Right cardiac atrium (tissue), 5 donors: ENCODE measurements around the gene SKIC2. TPM values are rescaled to one million over a fixed set of nuclear protein-coding genes. Genes with fewer than 3 reads are reported as not detected.
"Not testable (repeated sequence)": the region's sequence is repeated elsewhere in the genome, so short reads cannot be mapped to it uniquely, and the experiment has no call there.

ENCODE experiments used
- ATAC-seq, 2 donors: fragments of 200-7000 bp; cut with Tn5 transposase; one replicate each; pipeline versions ENCODE4 v1.8.0 to v1.9.1; 2020; ENCODE audit warnings: moderate library complexity in 2 of 2, mild to moderate bottlenecking in 1 of 2
- DNase-seq, 3 donors: peaks; one replicate each; pipeline ENCODE4 v3.0.0-alpha.2; 2020
- H3K27ac ChIP-seq: one replicate; pipeline ENCODE4 v1.5.1; 2013; ENCODE audit warnings: mild to moderate bottlenecking, low read length, control low read depth, moderate library complexity
- H3K27me3 ChIP-seq: one replicate; pipeline ENCODE4 v1.6.1; 2013; ENCODE audit not compliant: control insufficient read depth, insufficient read depth
- H3K4me1 ChIP-seq: one replicate; pipeline ENCODE4 v1.6.1; 2013; ENCODE audit warnings: low read length; ENCODE audit not compliant: control insufficient read depth, insufficient read depth
- H3K4me3 ChIP-seq: one replicate; pipeline ENCODE4 v1.5.1; 2013; ENCODE audit warnings: low read length, control low read depth
- H3K9me3 ChIP-seq: one replicate; pipeline ENCODE4 v1.6.1; 2013; ENCODE audit warnings: low read length; ENCODE audit not compliant: control insufficient read depth
- WGBS: extraction: QIAGEN DNeasy Blood & Tissue Kit; methylation state at CpG from one replicate; pipeline ENCODE4 v1.1.7; 2013; 5-methylcytosine and 5-hydroxymethylcytosine counted together
- intact Hi-C, 4 donors: fragments of 100-400 bp; cut with DNase I; formaldehyde crosslinking; loops; one replicate each; pipeline versions ENCODE4 v1.11.0 to v1.14.0; 2022 to 2023
- long read RNA-seq, 4 donors: library from polyadenylated mRNA; unstranded; transcript quantifications; one replicate each; pipeline ENCODE4 v2.0.0, GENCODE V29; 2020 to 2021
- polyA plus RNA-seq: library from polyadenylated mRNA; stranded (reverse); fragments of 200-250 nt; gene quantifications from one replicate; pipeline ENCODE4 v1.2.3, GENCODE V29; 2013
- total RNA-seq, 4 donors: library from RNA; stranded (reverse); fragmentation: NEBNext Ultra II Directional; extraction: Animal tissue kit (Norgen Biotek cat#: 25700); gene quantifications; one replicate each; pipeline ENCODE4 v1.2.1, GENCODE V29; 2021
- donor health status: healthy with polysubstance abuse.
- donor health status: DM: no; HTN: yes; CAD: no.
- donor health status: DM: no; HTN: no; CAD: no.
- donor health status: DM: no; HTN: yes; CAD: no; lungs with severe emphysema.
- donor health status: DM: yes; HTN: yes; CAD: no.

SKIC2 gene
- total RNA-seq: 10 to 100 TPM; 36.5 to 43.1 (median 37.0) TPM
- 28.9 TPM for polyA plus RNA-seq
- long read RNA-seq, donor 1, transcript SKIV2L-201 (28 exons, 3,894 nt): major isoform, 24 of 63 reads
- long read RNA-seq, donor 1, partial matches to known transcripts: 29 of 63 reads
- long read RNA-seq, donor 1, other reads (novel, unspliced or antisense): 10 of 63 reads
- long read RNA-seq, donor 2, transcript SKIV2L-201 (28 exons, 3,894 nt): major isoform, 20 of 46 reads
- long read RNA-seq, donor 2, partial matches to known transcripts: 18 of 46 reads
- long read RNA-seq, donor 2, other reads (novel, unspliced or antisense): 8 of 46 reads
- long read RNA-seq, donor 3, transcript SKIV2L-201 (28 exons, 3,894 nt): major isoform, 55 of 125 reads
- long read RNA-seq, donor 3, partial matches to known transcripts: 56 of 125 reads
- long read RNA-seq, donor 3, other reads (novel, unspliced or antisense): 14 of 125 reads
- long read RNA-seq, donor 4, transcript SKIV2L-201 (28 exons, 3,894 nt): major isoform, 13 of 30 reads
- long read RNA-seq, donor 4, partial matches to known transcripts: 11 of 30 reads
- long read RNA-seq, donor 4, other reads (novel, unspliced or antisense): 6 of 30 reads

DNA sequence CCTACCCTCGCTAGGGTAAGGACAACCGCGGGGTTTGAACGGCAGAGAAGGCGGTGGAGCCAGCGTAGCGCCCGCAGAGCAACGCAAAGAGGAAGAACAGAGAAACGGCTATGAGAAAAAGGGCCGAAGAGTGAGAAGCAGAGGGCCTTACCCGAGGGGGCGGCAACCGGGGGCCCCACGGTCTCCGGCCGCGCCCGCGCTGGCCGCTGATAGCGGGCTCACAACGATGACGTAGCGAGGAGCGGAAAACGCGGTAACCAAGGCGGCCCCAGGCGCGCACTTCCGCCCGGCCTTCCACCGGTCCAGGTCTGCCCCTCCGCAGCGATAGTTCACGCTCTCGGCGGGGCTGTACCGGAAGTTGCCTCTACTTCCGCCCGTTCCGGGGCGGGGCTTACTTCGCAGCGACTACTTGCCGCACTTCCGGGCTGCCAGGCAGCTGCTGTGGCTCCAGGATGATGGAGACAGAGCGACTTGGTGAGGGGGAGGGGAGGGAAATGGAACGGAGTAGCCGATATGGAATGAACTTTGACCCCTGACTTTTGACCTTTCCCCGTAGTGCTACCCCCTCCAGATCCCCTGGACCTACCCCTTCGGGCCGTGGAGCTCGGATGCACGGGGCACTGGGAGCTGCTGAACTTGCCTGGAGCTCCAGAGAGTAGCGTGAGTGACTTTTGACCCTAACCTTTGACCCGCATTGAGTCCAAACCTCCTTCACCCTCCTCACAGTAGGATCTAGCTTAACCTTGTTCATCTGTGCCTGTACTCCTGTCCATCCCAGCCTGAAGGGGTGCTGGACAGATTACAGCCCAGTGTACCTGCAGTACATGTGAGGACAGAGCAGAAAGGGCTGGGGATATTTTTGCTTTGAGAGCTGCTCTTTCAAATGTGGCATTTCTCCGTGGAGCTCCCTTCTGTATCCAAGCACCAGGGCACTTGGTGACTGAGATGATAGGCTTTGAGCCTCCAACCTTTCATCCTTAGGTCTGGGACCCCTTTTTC is at the start of gene SKIC2, which contains the start of gene NELFE:
TSS of gene SKIC2 (plus strand) at position 435 of the 999 bp plus-strand sequence. CDS start at position 453, 18 bp downstream.
TSS of gene NELFE (minus strand) at position 231 of the 999 bp plus-strand sequence. CDS start 525 bp downstream, outside the sequence.
- ATAC-seq (peak; percentile 98 to 99), DNase-seq (peak; percentile 99)
- H3K27me3 ChIP-seq: no peaks in the 10 kb centered on the region
- H3K4me3 ChIP-seq: peak within 1 kb of the TSS; percentile 73
- no peaks in the 10 kb centered on the region for H3K9me3 ChIP-seq
- H3K27ac ChIP-seq: peak within 1 kb of the TSS; percentile 67
- H3K4me1 ChIP-seq: no peaks in the 10 kb centered on the region
- intact Hi-C loops: loop anchor here (5.0 to 10.0 kb wide), 4 partner anchors 54 to 274 kb away; partner anchors contain the start of genes ZBTB12 (in 3 of the 4), LY6G5C (in 2 of the 4) and EHMT2 (in 1 of the 4)
- under 1% methylated on average over 59 of the region's 59 CpGs for WGBS

GRCh38 chr6:31909298-31909697 is 49.7 kb upstream of the SKIC2 start:
- not testable (repeated sequence) for H3K27me3 ChIP-seq, H3K4me3 ChIP-seq, ATAC-seq, H3K27ac ChIP-seq, H3K9me3 ChIP-seq, H3K4me1 ChIP-seq, DNase-seq
- intact Hi-C loops: loop anchor here in 2 of 4 donors (10.0 kb wide), 1 partner anchor 46 kb away; the partner anchor contains the start of genes NELFE (in 2 of the 2) and SKIC2 (in 2 of the 2)
- whole genome bisulfite sequencing: 70% methylated on average over 7 of the region's 7 CpGs

DNA sequence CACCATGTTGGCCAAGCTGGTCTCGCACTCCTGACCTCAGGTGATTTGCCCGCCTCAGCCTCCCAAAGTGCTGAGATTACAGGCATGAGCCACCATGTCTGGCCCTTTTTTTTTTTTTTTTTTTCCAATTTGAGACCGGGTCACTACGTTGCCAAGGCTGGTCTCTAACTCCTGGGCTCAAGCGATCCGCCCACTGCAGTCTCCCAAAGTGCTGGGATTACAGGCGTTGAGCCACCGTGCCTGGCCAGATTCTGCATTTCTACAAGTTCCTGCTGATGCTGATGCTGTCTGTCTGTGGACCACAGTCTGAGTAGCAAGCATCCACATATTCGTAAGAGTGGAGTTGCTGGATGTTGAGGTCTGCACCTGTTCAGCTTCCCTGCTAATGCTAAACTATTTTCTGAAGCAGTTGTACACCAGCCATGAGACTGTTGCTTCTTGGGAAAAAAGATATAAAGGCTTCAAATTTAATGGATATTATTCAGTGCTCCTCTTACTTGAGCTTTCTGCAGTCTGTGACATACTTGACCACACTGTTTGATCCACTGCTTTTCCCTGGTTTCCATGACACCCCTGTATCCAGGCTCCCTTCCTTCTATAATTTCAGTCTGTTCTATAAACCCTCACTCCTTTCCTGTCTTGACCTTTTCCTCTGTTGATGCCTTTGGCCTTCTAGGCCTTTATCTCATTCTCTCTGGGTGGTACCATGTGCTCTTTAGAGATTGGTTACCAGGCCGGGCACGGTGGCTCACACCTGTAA is 47.0 kb upstream of the SKIC2 start:
- no peak overlapping the region for H3K27ac ChIP-seq
- no peaks in the 10 kb centered on the region for H3K27me3 ChIP-seq
- no peak for ATAC-seq
- H3K9me3 ChIP-seq: no peaks in the 10 kb centered on the region
- H3K4me3 ChIP-seq: no peak overlapping the region
- intact Hi-C loops: no loop called here
- H3K4me1 ChIP-seq: no peaks in the 10 kb centered on the region
- 69% methylated on average over 11 of the region's 11 CpGs for WGBS
- no peak for DNase-seq

DNA sequence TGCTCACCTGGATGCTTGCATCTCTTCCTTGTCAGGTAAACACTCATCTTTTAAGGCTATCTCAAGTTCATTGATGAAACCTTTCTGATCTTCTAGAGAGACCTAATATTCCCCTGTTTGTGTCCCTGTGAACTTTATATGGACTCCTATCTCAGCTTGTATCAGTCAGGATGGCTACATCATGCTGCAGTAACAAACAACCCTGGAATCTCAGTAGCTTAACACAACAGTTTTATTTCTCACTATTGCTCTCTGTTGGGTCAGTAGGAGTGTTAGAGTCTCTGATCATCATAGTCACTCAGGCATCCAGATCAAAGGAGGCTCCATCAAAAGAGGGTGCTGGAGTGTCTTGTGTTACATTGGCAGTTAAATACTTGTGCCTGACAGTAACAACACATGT is 43.6 kb upstream of the SKIC2 start:
- no peaks in the 10 kb centered on the region for H3K9me3 ChIP-seq
- H3K27me3 ChIP-seq: no peaks in the 10 kb centered on the region
- H3K4me1 ChIP-seq: no peaks in the 10 kb centered on the region
- H3K27ac ChIP-seq: no peak overlapping the region
- DNase-seq (no peak), ATAC-seq (no peak)
- intact Hi-C loops: no loop called here
- H3K4me3 ChIP-seq: no peak overlapping the region

DNA sequence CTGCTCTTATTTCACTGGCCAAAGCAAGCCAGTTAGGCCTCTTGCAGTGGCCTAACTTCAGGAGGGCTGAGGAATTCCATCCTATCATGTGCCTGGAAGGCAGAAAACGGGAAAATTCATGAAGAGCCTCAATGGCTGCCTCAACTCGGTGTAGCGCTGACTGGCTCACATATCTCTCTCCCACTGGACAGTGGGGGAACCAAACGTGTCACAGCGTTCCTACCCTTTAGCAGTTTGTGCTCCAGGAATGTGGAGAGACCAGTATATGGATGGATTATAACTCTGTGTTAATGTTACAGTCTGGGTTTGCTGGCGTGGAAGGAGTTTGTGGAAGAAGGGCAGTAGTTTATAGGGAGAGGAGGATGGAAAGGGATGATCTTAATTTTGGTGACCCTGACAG is 43.2 kb upstream of the SKIC2 start:
- intact Hi-C loops: no loop called here

DNA sequence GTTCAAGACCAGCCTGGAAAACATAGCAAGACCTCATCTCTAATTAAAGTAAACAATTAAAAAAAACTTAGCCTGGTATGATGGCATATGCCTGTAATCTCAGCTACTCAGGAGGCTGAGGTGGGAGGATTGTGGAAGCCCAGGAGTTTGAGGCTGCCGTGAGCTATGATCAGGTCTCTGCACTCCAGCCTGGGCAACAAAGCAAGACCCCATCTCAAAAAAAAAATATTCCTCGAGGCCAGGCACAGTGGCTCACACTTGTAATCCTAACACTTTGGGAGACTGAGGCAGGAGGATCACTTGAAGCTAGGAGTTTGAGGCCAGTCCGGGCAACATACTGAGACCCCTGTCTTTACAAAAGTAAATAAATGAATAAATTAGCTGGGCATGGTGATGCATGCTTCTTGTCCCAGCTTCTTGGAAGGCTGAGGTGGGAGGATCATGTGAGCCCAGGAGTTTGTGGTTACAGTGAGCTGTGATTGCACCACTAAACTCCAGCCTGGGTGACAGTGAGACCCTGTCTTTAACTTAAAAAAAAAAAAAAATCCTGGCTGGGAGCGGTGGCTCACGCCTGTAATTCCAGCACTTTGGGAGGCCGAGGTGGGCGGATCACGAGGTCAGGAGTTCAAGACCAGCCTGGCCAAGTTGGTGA is 40.8 kb upstream of the SKIC2 start:
- intact Hi-C loops: no loop called here
- Histone ChIP-seq H3K27ac (no peak overlapping the region), H3K27me3 (no peaks in the 10 kb centered on the region), H3K4me1 (no peaks in the 10 kb centered on the region), H3K9me3 (no peaks in the 10 kb centered on the region), H3K4me3 (no peak overlapping the region)
- WGBS: 81% methylated on average over 8 of the region's 8 CpGs
- DNase-seq (no peak), ATAC-seq (no peak)

More for the DNA sequence above, 43.2 kb upstream of the SKIC2 start:
- Histone ChIP-seq H3K9me3 (no peaks in the 10 kb centered on the region), H3K27ac (no peak overlapping the region), H3K4me1 (no peaks in the 10 kb centered on the region), H3K27me3 (no peaks in the 10 kb centered on the region), H3K4me3 (no peak overlapping the region)
- WGBS: 82% methylated on average over 6 of the region's 6 CpGs
- ATAC-seq: no peak
- no peak for DNase-seq

DNA sequence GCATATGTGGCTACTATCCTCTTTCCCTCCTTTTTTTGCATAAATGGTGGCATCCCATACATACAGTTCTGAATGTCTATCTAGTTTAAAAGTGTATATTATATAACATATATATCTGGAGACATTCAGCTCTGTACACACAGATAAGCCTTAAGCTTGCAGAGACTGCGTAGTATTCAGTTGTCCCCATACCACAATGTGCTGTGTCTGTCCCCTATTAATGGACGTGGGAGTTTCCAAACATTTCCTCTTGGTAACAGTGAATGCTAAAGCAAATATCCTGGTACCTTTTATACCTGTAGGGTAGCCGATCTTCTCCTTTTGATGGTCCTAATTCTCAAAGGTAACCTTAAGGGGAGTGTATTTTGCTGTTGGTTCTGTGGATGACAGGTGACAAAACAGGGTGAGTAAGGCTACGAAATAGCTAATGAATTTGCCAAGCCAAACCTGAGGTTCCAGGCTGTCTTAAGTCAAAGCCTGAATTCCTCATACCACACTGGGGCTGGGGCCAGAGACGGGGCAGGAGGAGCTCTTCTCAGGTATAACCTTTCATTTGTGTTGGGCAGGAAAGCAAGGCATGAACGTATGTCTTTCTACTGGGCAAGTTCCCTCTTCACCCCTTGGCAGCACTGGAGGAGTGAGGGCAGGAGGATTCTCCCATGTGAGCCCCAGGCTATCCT is 39.2 kb upstream of the SKIC2 start:
- no peak overlapping the region for H3K4me3 ChIP-seq
- intact Hi-C loops: no loop called here
- no peaks in the 10 kb centered on the region for H3K4me1 ChIP-seq
- no peak for DNase-seq
- WGBS: 78% methylated on average over 6 of the region's 6 CpGs
- ATAC-seq: no peak
- H3K9me3 ChIP-seq: no peaks in the 10 kb centered on the region
- no peaks in the 10 kb centered on the region for H3K27me3 ChIP-seq
- H3K27ac ChIP-seq: no peak overlapping the region

DNA sequence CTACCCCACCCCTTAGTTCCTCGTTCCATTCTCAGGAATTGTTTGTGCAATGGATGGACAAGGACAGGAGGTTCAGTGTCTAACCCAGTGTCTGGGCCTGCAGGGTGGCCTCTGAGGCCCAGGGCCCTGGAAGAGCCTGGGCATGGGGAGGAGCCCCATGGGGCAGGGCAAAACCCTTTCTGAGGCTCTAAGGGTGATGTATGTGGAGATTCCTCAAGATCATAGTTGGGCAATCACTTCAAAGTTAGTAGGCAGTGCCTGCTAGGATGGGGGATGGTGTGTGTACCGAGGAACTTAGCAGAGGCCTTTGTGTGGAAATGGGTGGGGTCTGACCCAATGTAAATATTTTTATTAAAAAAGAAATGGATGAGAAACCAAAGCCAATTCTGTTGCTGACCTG is 38.2 kb upstream of the SKIC2 start:
- Histone ChIP-seq H3K4me1 (no peaks in the 10 kb centered on the region), H3K27me3 (no peaks in the 10 kb centered on the region), H3K9me3 (no peaks in the 10 kb centered on the region), H3K4me3 (no peak overlapping the region), H3K27ac (no peak overlapping the region)
- intact Hi-C loops: no loop called here
- ATAC-seq: peak in 1 of 2 donors; percentile 28
- 67% methylated on average over 2 of the region's 2 CpGs for WGBS
- DNase-seq: no peak

GRCh38 chr6:31922942-31923341 is 36.0 kb upstream of the SKIC2 start:
- ATAC-seq: no peak
- 8% methylated on average over 5 of the region's 5 CpGs for WGBS
- H3K9me3 ChIP-seq: no peaks in the 10 kb centered on the region
- H3K4me3 ChIP-seq: no peak overlapping the region
- intact Hi-C loops: no loop called here
- H3K27ac ChIP-seq: no peak overlapping the region
- no peaks in the 10 kb centered on the region for H3K4me1 ChIP-seq
- no peaks in the 10 kb centered on the region for H3K27me3 ChIP-seq
- DNase-seq: no peak
